Vagina (tissue), 2 donors: ENCODE measurements around the gene CTU2.

ENCODE experiments used
- CTCF ChIP-seq, 3 experiments: fragments of 450-650 bp in 2 of 3; fragments of 200-600 bp in 1 of 3; sonication (generic) in 1 of 3; IDR thresholded peaks; one replicate each; pipeline ENCODE4 v1.5.1; 2017 to 2019; ENCODE audit warnings: antibody characterized with exemption in 3 of 3, mild to moderate bottlenecking in 2 of 3, moderate library complexity in 2 of 3
- POLR2A ChIP-seq, 2 donors: fragments of 450-650 bp; IDR thresholded peaks; one replicate each; pipeline ENCODE4 v1.6.1; 2017; ENCODE audit warnings: antibody characterized with exemption in 2 of 2, mild to moderate bottlenecking in 2 of 2, moderate library complexity in 2 of 2
- POLR2AphosphoS5 ChIP-seq, 2 donors: sonication (generic); formaldehyde crosslinking; IDR thresholded peaks; one replicate each; pipeline ENCODE4 v1.9.0; 2017; ENCODE audit warnings: antibody characterized with exemption in 2 of 2, mild to moderate bottlenecking in 2 of 2, low read depth in 1 of 2; ENCODE audit not compliant: insufficient read depth in 1 of 2

GRCh38 chr16:88734361-88734728 is 28.0 kb downstream of the CTU2 start:
- no peak for TF ChIP-seq CTCF (IDR thresholded peaks at IDR 0.05)
- TF ChIP-seq POLR2AphosphoS5 (IDR thresholded peaks at IDR 0.05; ENCODE audit: insufficient read depth in 1 of 2, low read depth in 1 of 2), result no peak
- no peak for TF ChIP-seq POLR2A (IDR thresholded peaks at IDR 0.05)
